GM19025 (cell line): ENCODE results near the gene SNHG17.
"Not testable (repeated sequence)": the region's sequence is repeated elsewhere in the genome, so short reads cannot be mapped to it uniquely, and the experiment has no call there.

ENCODE experiments used
- ATAC-seq: cut with Tn5 transposase; IDR thresholded peaks from one replicate; pipeline ENCODE4 v1.9.1; 2021; ENCODE audit warnings: mild to moderate bottlenecking, low read depth, moderate library complexity; ENCODE audit not compliant: unreplicated experiment

The SNHG17 gene

DNA sequence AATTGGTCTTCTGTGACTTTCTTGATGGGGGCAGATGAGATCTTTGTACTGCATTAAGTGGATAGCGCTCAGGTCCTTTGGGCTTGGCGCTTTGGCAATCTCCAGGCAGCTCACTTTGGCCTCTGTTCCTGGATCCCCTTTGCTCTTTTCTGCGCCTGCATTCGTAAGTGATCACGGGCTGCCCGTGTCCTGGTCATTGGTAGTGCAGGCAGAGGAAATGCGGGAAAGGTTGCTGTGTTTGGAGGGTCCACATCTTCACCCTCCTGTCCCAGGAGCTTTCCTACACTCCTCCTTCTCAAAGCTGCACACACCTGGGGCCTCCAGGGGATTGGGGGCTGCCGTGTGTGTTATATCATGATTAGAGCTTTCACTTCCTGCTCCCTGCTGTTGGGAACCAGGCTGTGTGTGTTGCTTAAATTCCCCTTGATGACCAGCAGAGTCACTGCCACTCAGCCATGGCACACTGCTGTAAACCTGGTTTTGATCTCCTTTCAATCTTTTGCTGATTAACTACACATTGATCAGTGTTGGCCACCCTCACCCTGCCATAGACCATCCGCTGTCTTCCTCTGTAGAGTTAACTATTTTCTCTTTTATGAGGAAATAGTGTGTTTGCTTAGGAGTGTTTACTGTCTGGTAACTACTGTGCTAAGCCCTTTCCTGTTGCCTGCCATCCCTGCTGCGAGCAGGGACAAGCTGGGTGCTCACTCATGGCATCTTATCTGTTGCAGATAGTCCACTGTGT is 13.0 kb upstream of the SNHG17 start:
- ATAC-seq, result no peak

DNA sequence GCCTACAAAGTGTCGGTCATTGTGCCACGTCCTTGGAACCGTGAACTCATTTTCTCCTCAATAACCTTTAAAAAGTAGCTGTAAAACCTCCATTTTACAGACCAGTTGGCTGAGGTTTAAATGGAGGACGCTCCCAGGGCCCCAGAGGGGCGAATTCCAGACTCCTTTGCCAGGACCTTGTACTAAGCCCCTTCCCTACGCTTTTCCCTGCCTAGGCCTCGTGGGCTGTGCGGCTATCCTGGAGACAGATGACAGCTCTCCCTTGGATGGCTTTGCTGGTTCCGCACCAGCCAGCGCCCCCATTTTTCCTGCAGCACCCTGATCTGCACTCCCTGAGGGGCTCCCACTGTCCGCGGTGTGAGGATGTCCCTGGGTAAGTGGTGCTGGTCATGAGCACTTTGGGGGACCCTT is 12.1 kb upstream of the SNHG17 start:
- no peak for ATAC-seq

DNA sequence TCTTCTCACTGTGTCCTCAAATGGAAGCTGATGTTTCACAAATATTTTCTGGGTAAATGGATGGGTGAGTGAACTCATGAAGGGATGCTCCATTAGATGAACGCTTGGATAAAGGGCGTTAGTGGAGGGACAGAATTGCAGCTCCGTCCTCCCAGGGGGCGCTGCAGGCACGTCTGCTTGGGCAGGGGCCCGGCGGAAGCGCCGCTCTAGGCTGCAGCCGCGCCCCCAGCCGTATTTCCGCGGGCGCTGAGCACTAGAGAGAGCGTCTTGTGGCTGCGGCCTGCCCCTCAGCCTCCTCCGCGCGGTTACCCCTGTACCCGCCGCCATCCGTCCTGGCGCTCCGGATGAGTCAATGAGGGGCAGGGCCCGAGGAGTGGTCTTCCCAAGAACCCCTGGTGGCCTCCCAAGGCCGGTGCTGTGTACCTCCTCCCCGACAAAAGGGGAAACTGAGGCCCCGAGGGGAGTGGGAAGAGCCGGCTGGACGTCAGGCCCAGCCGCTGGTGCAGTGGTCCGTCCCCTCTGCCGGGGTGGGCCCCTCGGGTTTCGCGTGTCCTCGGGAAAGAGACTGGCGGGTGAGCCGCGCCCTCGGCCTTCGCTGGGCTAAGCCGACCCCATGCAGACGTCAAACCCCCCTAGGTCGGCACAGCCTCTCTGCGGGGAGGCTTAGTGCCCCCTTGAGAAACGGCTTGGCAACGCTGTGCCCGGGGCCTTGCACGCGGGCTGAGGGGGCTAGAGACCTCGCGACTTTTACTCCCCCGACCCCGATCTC is 11.5 kb upstream of the SNHG17 start:
- ATAC-seq, result peak; percentile 78

DNA sequence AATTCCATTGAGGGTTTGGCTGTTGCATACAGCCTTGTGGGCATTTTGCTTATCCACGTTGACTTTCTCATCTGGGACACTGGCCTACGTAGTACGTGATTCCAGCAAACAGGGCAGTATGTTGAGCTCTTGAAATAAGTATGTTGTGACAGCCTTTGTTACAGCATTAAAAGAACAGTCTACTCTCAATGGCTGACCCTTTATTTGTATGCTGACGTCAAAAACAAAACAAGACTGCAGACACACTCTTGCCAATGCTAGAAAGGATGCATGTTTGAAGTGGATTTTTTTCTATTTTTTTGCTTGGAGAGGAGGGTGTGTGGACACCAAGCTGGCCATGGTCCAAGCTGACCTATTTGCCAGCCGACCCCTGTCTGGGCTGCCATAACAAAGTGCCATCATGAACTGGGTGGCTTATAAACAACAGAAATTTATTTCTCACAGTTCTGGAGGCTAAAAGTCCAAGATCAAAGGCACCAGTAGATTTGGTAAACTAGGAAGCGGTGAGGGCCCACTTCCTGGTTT is 10.8 kb upstream of the SNHG17 start:
- no peak for ATAC-seq

DNA sequence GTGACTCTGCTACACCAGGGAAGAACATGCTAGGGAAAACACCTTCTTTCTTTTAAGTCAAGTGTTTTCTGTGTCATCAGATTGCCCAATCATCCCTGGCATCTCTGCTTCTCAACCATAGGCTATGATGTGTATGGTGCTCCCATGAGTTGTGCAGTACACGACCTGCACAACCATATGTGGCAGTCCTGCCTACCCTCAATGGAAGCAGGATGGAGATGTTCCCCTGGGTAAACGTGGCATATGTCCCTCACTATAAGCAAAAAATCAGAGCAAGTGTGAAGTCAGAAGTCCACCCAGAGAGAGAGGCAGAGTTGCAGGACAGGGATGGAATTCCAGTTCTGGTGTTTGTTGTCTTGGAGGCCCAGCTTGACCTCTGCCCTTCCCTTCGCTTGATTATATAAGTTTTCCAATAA is 10.3 kb upstream of the SNHG17 start:
- ATAC-seq, result no peak

DNA sequence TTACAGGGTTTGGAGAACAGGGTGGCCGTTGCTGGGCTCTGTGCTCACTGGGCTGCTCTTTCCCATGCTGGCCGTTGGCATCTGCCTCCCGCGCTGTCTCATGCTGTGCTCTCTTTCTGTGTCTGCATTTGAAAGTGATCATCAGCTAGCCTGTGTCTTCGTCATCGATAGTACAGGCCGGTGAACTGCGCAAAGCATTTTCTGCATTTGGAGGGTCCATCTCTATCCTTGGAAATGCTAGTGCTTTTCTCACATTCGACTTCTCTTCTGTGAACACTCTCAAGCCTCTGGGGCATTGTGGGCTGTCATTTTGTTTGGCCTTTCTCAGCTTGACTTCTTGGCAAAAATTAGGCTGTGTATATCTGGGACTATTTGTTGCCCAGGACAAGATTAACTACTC is 6.8 kb upstream of the SNHG17 start:
- no peak for ATAC-seq

DNA sequence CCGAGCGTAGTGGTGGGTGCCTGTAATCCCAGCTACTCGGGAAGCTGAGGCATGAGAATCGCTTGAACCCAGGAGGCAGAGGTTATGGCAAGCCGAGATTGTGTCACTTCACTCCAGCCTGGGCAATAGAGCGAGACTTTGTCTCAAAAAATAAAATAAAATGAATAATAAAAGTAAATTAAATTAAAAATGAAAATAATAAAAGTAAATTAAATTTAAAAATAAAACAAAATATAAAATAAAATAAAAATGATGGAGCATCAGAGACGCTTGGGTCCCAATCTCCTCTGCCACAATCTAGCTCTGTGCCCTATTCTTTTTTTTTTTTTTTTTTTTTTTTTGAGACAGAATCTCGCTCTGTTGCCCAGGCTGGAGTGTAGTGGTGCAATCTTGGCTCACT is 6.0 kb upstream of the SNHG17 start:
- not testable (repeated sequence) for ATAC-seq

DNA sequence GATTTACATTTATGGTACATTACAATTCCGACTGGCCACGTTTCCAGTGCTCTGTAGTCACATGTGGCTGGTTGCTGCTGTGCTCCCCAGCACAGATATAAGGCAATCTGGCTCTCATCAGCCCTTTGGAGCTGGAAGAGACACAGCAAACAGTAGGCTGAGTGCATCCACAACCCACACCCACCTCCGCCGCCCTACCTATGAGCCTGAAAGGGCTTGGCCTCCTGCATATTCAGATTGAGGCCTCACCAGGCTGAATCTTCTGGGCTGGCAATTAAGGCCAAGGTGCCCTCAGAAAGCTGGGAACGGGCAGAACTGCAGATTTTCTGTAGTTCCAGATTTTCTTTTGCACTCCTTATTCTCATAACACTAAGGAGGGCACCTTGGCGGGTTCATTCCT is 2.7 kb upstream of the SNHG17 start:
- no peak for ATAC-seq

DNA sequence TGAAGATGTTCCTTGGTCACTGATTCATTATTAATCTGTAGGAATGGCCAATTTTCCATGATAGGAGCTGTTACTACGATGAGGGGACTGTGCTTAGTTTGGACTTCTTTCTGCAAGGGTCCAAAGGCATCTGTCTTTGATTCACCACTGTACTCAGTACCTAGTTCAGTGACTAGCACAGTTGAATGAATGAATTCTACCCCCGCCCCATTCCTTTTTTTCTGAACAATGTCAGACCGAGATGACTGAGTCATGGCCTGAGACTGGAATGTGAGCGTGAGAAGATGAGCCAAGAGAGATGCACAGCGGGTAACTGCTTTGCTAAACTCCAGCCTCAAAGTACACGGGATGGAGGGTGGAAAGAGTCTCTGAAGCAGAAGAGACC is 419 bp upstream of the SNHG17 start:
- no peak for ATAC-seq

DNA sequence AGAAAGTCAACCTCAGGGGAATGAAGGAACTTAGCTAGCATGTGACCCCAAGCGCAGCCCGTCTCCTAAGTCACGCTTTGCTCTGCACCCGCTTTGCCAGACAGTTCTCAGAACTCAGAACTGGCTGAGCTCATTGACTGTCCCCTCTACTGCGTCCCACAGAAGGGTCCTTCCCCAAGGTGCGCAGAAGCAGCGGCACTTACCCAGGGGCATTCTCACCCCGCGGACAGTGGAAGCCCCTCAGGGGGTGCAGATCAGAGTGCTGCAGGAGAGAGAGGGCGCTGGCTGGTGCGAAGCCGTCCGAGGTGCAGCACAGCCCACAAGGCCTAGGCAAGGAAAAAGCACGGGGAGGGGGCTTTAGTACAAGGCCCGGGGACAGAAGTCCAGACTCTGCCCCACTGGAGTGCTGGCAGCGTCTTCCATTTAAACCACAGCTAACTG is 807 bp downstream of the SNHG17 start:
- no peak for ATAC-seq

DNA sequence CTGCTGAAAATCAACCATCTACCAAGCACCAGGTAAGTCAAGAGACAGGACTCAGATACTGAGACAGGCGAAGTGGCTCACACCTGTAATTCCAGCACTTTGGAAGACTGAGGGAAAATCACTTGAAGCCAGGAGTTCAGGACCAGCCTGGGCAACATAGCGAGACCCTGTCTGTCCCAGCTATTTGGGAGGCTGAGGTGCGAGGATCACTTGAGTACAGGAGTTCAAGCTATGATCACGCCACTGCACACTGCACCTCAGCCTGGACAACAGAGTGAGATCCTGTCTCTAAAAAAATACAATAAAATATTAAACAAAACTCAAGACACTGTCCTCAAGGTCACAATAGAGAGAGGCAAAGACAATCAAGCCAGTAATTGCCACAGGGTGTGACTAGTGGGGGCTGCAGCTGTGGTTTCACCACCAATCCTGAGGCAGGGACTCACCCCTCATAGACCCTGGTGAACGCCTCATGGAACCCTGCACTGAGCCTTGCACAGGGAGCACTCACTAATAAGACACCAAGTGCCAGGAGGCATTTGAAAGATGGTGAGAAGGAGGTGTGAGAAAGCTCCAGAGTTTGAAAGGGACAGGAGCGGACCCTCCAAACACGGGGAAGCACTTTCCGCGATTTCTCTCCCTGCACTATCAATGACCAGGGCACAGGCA is 1.7 kb downstream of the SNHG17 start:
- no peak for ATAC-seq

DNA sequence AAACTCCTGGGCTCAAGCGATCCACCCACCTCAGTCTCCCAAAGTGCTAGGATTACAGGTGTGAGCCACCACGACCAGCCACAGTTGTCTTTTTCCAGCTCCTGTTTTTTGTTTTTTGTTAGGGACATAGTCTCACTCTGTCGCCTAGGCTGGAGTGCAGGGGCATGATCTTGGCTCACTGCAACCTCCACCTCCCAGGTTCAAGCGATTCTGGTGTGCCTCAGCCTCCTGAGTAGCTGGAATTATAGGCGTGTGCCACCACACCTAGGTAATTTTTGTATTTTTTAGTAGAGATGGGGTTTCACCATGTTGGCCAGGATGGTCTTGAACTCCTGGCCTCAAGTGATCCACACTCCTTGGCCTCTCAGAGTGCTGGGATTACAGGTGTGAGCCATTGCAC is 2.3 kb downstream of the SNHG17 start:
- ATAC-seq, result not testable (repeated sequence)

DNA sequence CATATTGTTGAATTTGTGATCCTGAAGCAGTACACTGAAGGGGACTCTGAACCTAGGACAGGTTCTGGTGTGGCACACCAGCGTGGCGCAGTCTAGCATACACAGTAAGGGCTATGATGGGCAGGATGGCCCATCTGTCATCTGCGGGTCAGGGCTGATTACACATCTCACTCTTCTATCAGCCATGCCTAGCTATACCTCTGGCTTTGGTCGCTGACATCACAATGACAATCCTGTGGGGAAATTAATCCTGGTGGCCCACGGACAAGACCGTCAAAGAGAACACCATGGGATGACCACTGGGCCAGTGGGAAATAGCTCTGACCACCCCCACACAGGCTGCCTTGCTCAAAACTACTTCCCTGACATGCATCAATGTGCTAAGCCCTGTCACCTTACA is 2.8 kb downstream of the SNHG17 start:
- ATAC-seq, result no peak

DNA sequence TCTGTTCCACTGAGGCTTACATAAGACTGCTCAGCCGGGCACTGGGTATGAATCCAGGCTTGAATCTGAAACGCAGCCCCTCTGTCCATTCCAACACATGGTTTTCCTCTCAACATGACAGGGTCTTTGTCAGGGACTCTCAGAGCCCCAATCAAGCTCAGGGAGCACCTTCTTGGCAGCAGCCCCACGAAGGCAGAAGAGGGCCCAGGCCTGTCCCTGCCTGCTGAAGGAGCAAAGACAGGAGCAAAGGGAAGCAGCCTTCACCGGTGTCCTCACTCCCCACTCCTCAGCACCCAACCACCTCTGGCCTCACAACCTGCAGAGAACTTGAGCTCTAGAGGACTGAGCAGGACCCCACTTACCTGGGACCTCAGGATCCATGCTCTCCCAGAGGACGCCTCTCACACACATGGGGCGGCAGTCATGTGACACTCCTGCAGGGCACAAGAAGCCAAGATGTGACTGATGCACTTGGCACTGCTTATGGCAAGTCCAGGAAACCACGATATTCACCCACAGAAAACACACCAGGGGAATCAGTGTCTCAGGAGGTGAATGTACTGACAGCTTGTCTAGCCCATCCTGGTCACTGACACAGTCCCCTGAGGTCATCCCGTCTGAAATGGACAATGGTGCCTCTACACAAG is 4.3 kb downstream of the SNHG17 start:
- no peak for ATAC-seq

DNA sequence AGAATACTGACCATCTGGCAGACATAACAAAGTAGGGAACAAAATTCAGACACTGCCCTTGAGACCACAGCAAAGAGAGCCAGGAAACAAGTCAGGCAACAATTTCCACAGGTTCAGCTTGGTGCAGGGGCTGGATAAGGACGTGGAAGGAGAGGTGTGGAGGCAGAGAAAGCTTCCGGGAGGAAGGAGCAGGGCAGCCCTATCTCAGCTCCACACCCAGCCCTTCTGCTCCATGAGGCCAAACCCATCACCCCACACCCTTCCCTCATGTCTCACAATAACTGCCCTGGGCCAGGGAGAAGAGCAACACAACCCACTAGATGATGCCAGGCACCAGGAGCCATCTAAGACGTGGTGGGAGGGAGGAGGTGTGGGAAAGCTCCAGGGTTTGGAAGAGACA is 5.8 kb downstream of the SNHG17 start:
- no peak for ATAC-seq

DNA sequence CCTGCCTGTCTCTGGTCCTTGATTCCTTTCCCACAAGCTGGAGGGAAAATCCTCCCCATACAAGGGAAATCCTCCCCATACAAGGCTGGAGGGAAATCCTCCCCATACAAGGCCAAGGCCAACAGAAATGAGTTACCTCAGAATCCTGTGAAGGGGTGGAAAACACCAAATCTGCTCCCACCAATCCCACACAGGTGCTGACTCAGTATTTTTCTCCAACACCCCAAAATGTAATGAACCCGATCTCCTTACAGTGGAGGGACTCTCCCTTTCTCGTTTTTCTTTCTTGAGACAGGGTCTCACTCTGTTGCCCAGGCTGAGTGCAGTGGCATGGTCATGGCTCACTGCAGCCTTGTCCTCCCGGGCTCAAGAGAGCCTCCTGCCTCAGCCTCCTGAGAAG is 6.3 kb downstream of the SNHG17 start:
- ATAC-seq, result no peak

DNA sequence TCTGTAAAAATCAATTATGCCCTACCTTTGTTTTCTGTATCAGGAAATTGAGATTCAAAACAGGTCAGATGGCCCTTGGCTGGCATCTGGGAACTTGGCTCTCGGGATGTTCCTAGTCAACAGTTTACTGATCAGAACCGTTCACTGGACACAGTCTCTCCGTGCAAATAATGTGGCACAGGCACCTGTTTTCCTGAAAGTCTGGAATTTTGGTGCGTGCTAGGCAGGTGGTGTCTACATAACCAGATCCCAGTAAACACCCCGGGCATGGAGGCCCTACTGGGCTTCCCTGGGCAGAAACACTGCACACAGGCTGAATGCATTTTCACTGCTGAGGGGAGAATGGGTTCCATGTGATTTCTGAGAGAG is 7.5 kb downstream of the SNHG17 start:
- ATAC-seq, result no peak

DNA sequence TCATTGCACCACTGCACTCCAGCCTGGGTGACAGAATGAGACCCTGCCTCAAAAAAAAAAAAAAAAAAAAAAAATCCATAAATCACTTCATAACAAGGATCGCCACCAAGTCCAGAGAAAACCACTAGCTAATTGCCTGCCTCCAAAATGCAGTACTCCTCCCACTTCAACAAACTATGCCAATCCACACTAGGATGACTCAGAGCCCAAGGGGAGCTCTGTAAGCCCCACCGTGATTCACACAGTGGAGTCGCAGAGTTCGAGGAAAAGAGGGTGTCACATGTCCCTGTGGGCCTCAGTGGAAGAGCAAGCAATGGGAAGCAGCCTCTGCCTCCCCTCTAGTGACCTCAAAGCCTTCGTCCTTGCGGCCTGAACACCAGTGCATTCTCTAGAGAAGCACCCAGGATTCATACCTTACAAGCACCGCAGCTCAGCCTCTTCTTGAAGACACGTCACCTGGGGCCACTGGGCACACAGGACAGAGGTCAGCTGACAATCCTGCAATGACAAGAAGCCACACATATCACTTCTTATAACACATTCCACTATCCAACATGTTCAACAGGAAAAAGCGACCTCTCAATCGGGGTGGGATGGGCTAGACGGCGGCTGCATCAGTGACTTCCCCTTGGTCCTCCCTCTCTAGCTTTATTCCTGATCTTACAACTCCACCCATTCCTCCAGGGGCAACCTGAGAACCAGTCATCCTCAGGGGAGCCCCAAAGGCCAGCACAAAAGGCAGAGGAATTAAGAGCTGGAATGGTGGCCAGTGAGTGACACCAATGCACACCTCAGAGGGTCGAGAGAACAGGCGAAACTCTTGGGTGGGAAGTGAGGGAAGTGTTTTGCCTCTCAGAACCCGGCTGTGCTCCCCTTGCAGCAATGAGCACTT is 8.9 kb downstream of the SNHG17 start:
- no peak for ATAC-seq

DNA sequence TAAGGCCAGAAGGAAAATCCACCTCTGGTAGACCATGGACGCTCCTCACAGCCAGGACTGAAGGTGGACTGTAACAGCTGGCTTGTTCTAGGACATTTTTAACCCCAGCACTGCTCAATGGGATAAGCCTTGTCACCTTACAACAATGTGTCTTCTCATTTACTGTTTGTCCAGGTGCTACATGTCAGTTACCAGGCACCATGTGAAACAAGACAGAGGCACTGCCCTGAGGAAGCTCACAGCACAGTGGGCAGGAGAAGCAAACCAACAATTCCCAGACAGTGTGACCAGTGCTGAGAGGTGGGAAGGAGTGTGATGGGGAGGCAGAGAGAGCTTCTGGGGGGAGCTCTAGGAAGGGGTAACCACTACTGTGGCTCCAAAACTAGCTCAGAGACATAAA is 10.7 kb downstream of the SNHG17 start:
- no peak for ATAC-seq

DNA sequence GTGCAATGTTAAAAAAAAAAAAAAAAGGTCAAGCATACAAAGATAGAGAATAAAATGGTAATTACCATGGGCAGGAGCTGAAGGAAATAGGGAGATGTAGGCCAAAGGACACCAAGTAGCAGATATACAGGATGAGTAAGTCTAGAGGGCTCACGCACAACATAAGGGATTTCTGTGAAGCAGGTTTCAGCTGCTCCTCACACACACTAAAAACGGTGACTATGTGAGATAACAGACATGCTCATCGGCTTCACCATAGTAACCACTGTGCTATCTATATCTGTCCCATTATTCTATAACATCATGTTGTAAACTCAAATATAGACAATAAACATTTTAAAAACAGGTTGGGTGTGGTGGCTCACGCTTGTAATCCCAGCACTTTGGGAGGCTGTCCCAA is 11.6 kb downstream of the SNHG17 start:
- no peak for ATAC-seq
